Neural progenitor cell (in vitro differentiated cells): Measurements from ENCODE around the gene LPIN2.

ENCODE experiments used
- CTCF ChIP-seq: fragments of 200-600 bp; sonication (generic); IDR thresholded peaks from 2 replicates; pipeline ENCODE4 v1.5.1; 2017; ENCODE audit warnings: antibody characterized with exemption, mild to moderate bottlenecking
- EZH2 ChIP-seq: fragments of 200-600 bp; sonication (generic); IDR thresholded peaks from 2 replicates; pipeline ENCODE4 v1.6.1; 2017; ENCODE audit warnings: antibody characterized with exemption, mild to moderate bottlenecking, moderate library complexity

GRCh38 chr18:2990956-2991640, 21.8 kb downstream of the LPIN2 start:
- TF ChIP-seq CTCF (no peak), EZH2 (no peak)
